HG03457 (cell line): ENCODE measurements around the gene CAMSAP3.

Source experiments
- ATAC-seq: cut with Tn5 transposase; IDR thresholded peaks from one replicate; pipeline ENCODE4 v1.9.1; 2021; ENCODE audit warnings: moderate number of reproducible peaks; ENCODE audit not compliant: unreplicated experiment

CAMSAP3 gene

GRCh38 chr19:7612282-7613274, 16.9 kb downstream of the CAMSAP3 start:
- no peak for ATAC-seq

GRCh38 chr19:7614859-7615741, 19.4 kb downstream of the CAMSAP3 start:
- ATAC-seq, result no peak

GRCh38 chr19:7617172-7617571, 21.5 kb downstream of the CAMSAP3 start:
- ATAC-seq, result no peak

GRCh38 chr19:7617735-7618134, 22.1 kb downstream of the CAMSAP3 start:
- no peak for ATAC-seq

GRCh38 chr19:7618348-7618747, 22.7 kb downstream of the CAMSAP3 start:
- no peak for ATAC-seq

GRCh38 chr19:7618771-7619510, 23.3 kb downstream of the CAMSAP3 start:
- ATAC-seq, result no peak

- ATAC-seq, result no peak
Observed at GRCh38 chr19:7619671-7620441, 24.2 kb downstream of the CAMSAP3 start.

GRCh38 chr19:7620442-7621412, 25.1 kb downstream of the CAMSAP3 start:
- ATAC-seq, result no peak

- no peak for ATAC-seq
Observed at GRCh38 chr19:7622933-7623685, 27.4 kb downstream of the CAMSAP3 start.

GRCh38 chr19:7623725-7624603, 28.3 kb downstream of the CAMSAP3 start:
- ATAC-seq, result no peak

GRCh38 chr19:7624810-7625209, 29.1 kb downstream of the CAMSAP3 start:
- ATAC-seq, result no peak

GRCh38 chr19:7625763-7626372, 30.2 kb downstream of the CAMSAP3 start:
- no peak for ATAC-seq

- ATAC-seq, result no peak
Observed at GRCh38 chr19:7627166-7627565, 31.5 kb downstream of the CAMSAP3 start.

GRCh38 chr19:7628589-7629311, 33.1 kb downstream of the CAMSAP3 start:
- no peak for ATAC-seq

- ATAC-seq, result peak; percentile 66
Observed at GRCh38 chr19:7629347-7630054, 33.8 kb downstream of the CAMSAP3 start, which contains the start of the genes PET100 and XAB2. PET100 (plus strand) TSS chr19:7629793; CDS start chr19:7629834, 41 bp downstream. XAB2 (minus strand) TSS chr19:7629545; CDS start chr19:7629527, 18 bp downstream.
